HG03439 (cell line): ENCODE results near the gene POLR2L.

Experiments used
- ATAC-seq: cut with Tn5 transposase; IDR thresholded peaks from one replicate; pipeline ENCODE4 v1.9.1; 2021; ENCODE audit warnings: mild to moderate bottlenecking, moderate library complexity; ENCODE audit not compliant: unreplicated experiment

POLR2L gene

GRCh38 chr11:855796-856195, 13.5 kb upstream of the POLR2L start:
- ATAC-seq = no peak

- ATAC-seq = no peak
Measured at GRCh38 chr11:855330-855674, 13.0 kb upstream of the POLR2L start.

GRCh38 chr11:854601-855329, 12.4 kb upstream of the POLR2L start:
- ATAC-seq = no peak

GRCh38 chr11:853682-854448, 11.5 kb upstream of the POLR2L start:
- no peak for ATAC-seq

GRCh38 chr11:852762-853161, 10.4 kb upstream of the POLR2L start:
- no peak for ATAC-seq

- ATAC-seq = no peak
Measured at GRCh38 chr11:850775-851763, 8.7 kb upstream of the POLR2L start.

- no peak for ATAC-seq
Measured at GRCh38 chr11:849951-850774, 7.8 kb upstream of the POLR2L start.

GRCh38 chr11:849104-849824, 6.9 kb upstream of the POLR2L start:
- no peak for ATAC-seq

GRCh38 chr11:848380-848931, 6.1 kb upstream of the POLR2L start:
- ATAC-seq = no peak

GRCh38 chr11:847876-848275, 5.5 kb upstream of the POLR2L start:
- ATAC-seq = no peak

GRCh38 chr11:846496-847098, 4.3 kb upstream of the POLR2L start:
- no peak for ATAC-seq

GRCh38 chr11:845872-846495, 3.7 kb upstream of the POLR2L start:
- ATAC-seq = no peak

- no peak for ATAC-seq
Measured at GRCh38 chr11:844693-845644, 2.6 kb upstream of the POLR2L start.

- ATAC-seq = no peak
Measured at GRCh38 chr11:843818-844692, 1.7 kb upstream of the POLR2L start.

- ATAC-seq = no peak
Measured at GRCh38 chr11:843086-843734, 881 bp upstream of the POLR2L start.

GRCh38 chr11:841981-842369, 354 bp downstream of the POLR2L start:
- ATAC-seq = no peak
